Prostate gland (tissue), 2 donors: ENCODE results near the gene CCND1.

Source experiments
- POLR2A ChIP-seq: fragments of 450-650 bp; IDR thresholded peaks from one replicate; pipeline ENCODE4 v1.6.1; 2016; ENCODE audit warnings: antibody characterized with exemption, mild to moderate bottlenecking
- POLR2AphosphoS5 ChIP-seq: sonication (generic); formaldehyde crosslinking; IDR thresholded peaks from one replicate; pipeline ENCODE4 v1.6.1; 2017; ENCODE audit warnings: antibody characterized with exemption
- TF ChIP-seq, protein P1 (sequence below), 4 experiments: fragments of 200-600 bp in 2 of 4; fragments of 450-650 bp in 2 of 4; sonication (generic) in 2 of 4; IDR thresholded peaks; 1 replicate in 3 of 4; 2 replicates in 1 of 4; pipeline ENCODE4 v1.5.1; 2016 to 2019; ENCODE audit warnings: antibody characterized with exemption in 4 of 4, mild to moderate bottlenecking in 2 of 4, moderate library complexity in 2 of 4

- TF ChIP-seq POLR2A (no peak), POLR2AphosphoS5 (no peak)
- TF ChIP-seq, protein P1, sequence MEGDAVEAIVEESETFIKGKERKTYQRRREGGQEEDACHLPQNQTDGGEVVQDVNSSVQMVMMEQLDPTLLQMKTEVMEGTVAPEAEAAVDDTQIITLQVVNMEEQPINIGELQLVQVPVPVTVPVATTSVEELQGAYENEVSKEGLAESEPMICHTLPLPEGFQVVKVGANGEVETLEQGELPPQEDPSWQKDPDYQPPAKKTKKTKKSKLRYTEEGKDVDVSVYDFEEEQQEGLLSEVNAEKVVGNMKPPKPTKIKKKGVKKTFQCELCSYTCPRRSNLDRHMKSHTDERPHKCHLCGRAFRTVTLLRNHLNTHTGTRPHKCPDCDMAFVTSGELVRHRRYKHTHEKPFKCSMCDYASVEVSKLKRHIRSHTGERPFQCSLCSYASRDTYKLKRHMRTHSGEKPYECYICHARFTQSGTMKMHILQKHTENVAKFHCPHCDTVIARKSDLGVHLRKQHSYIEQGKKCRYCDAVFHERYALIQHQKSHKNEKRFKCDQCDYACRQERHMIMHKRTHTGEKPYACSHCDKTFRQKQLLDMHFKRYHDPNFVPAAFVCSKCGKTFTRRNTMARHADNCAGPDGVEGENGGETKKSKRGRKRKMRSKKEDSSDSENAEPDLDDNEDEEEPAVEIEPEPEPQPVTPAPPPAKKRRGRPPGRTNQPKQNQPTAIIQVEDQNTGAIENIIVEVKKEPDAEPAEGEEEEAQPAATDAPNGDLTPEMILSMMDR (IDR thresholded peaks at IDR 0.05): no peak
Observed at GRCh38 chr11:69702239-69702691, 61.3 kb downstream of the CCND1 start.
